OCI-LY7 (cell line): ENCODE data around the gene FITM1. TPM values are rescaled to one million over a fixed set of nuclear protein-coding genes. Genes with fewer than 3 reads are reported as not detected.
A peak's percentile ranks its signal among the peaks of the same experiment; 100 is the strongest.

Experiments
- BruUV-seq: library from RNA; stranded (reverse); fragments of 400-500 nt; replicated peaks from 2 replicates; lab custom pipeline; 2021; lab: Mats Ljungman, UMichigan
- CTCF ChIA-PET: fragments of 300-600 bp; sonication (Branson Sonifier 250); formaldehyde crosslinking; loops from one replicate; lab custom pipeline; 2022; ENCODE audit warnings: antibody characterized with exemption; ENCODE audit not compliant: unreplicated experiment; lab: Charles Lee
- POLR2A ChIA-PET: fragments of 300-600 bp; sonication (Branson Sonifier 250); formaldehyde crosslinking; loops from one replicate; lab custom pipeline; 2022; ENCODE audit warnings: antibody characterized with exemption; lab: Charles Lee
- DNase-seq: peaks from one replicate; pipeline ENCODE4 v3.0.0-alpha.2; 2015; ENCODE audit warnings: low spot score
- H2AFZ ChIP-seq: fragments of 200-600 bp; sonication (generic), shearing (Covaris generic); 2 replicates; pipeline ENCODE4 v1.6.1; 2014; ENCODE audit warnings: mild to moderate bottlenecking, antibody characterized with exemption, low read length, moderate library complexity
- H3K27ac ChIP-seq: fragments of 200-600 bp; sonication (generic); 2 replicates; pipeline ENCODE4 v1.5.1; 2014; ENCODE audit warnings: mixed run types, low read depth, mild to moderate bottlenecking, moderate library complexity, low read length, inconsistent platforms; ENCODE audit not compliant: poor library complexity, severe bottlenecking
- H3K36me3 ChIP-seq: fragments of 200-600 bp; sonication (generic); 2 replicates; pipeline ENCODE4 v1.6.1; 2014; ENCODE audit warnings: mild to moderate bottlenecking, antibody characterized with exemption, low read length, moderate library complexity, mixed read lengths; ENCODE audit not compliant: insufficient read depth
- H3K4me1 ChIP-seq: fragments of 200-600 bp; sonication (generic); 2 replicates; pipeline ENCODE4 v1.5.1; 2014; ENCODE audit warnings: mild to moderate bottlenecking, low read length; ENCODE audit not compliant: insufficient read depth, poor library complexity, severe bottlenecking
- H3K4me2 ChIP-seq: fragments of 200-600 bp; sonication (generic); 2 replicates; pipeline ENCODE4 v1.6.1; 2014; ENCODE audit warnings: mild to moderate bottlenecking, low read length
- H3K4me3 ChIP-seq: fragments of 200-600 bp; sonication (generic); 2 replicates; pipeline ENCODE4 v1.5.1; 2014; ENCODE audit warnings: mild to moderate bottlenecking, low read depth, low read length; ENCODE audit not compliant: poor library complexity, severe bottlenecking
- H3K79me2 ChIP-seq: fragments of 200-600 bp; sonication (generic); 2 replicates; pipeline ENCODE4 v1.6.1; 2016; ENCODE audit warnings: low read depth, mild to moderate bottlenecking, low read length, moderate library complexity, mixed read lengths; ENCODE audit not compliant: insufficient read depth
- H3K9me2 ChIP-seq: fragments of 200-600 bp; sonication (generic); 2 replicates; pipeline ENCODE4 v1.6.1; 2016; ENCODE audit warnings: mild to moderate bottlenecking, low read length, mixed read lengths; ENCODE audit not compliant: insufficient read depth
- H3K9me3 ChIP-seq: fragments of 200-600 bp; sonication (generic); 2 replicates; pipeline ENCODE4 v1.6.1; 2014; ENCODE audit warnings: mild to moderate bottlenecking, mixed run types, low read length, mixed read lengths
- H4K20me1 ChIP-seq: fragments of 200-600 bp; sonication (generic); 2 replicates; pipeline ENCODE4 v1.6.1; 2014; ENCODE audit warnings: mild to moderate bottlenecking, antibody characterized with exemption, low read length, moderate library complexity, mixed read lengths; ENCODE audit not compliant: insufficient read depth
- CTCF ChIP-seq: fragments of 200-600 bp; sonication (generic); conservative IDR thresholded peaks from 2 replicates; pipeline ENCODE4 v1.5.1; 2014; ENCODE audit warnings: mild to moderate bottlenecking, antibody characterized with exemption, low read length, moderate library complexity, mixed read lengths
- EZH2phosphoT487 ChIP-seq: fragments of 200-600 bp; sonication (generic); IDR thresholded peaks from 2 replicates; pipeline ENCODE4 v1.6.1; 2018; ENCODE audit warnings: low read depth, borderline replicate concordance, mild to moderate bottlenecking, mixed run types, antibody characterized with exemption, low read length, moderate library complexity, mixed read lengths
- intact Hi-C: fragments of 100-400 bp; cut with micrococcal nuclease; formaldehyde crosslinking; loops from one replicate; pipeline ENCODE4 v1.10.0; 2022; ENCODE audit not compliant: unreplicated experiment
- total RNA-seq, 2 experiments: library from RNA; depleted of rRNA in 1 of 2; stranded (reverse); fragments of >200 nt in 1 of 2; shearing (Covaris generic) in 1 of 2; gene quantifications; 2 replicates each; pipeline ENCODE4 v1.2.3, GENCODE V29; 2014 to 2022

The FITM1 gene
- total RNA-seq, 2 experiments from 2014 or later: 0.28 to 0.97 TPM

GRCh38 chr14:24094841-24095270, 35.6 kb upstream of the FITM1 start:
- POLR2A ChIA-PET: interaction anchor here (1.3 to 6.8 kb wide), 10 partner anchors 13 to 118 kb away, joined by 3 to 80 read pairs (median 11); partner anchors contain the start of genes CHMP4A, DCAF11, EMC9 and FITM1
- DNase-seq: peak; percentile 52
- BruUV-seq: no TSS peak

GRCh38 chr14:24095271-24096068, 35.0 kb upstream of the FITM1 start:
- TF ChIP-seq EZH2phosphoT487: no peak
- peak overlapping the region; percentile 47; the same call in 1 of the 2 replicates for H2AFZ ChIP-seq

More at GRCh38 chr14:24094841-24095270, 35.6 kb upstream of the FITM1 start:
- CTCF ChIA-PET: interaction anchor here (1.0 to 2.4 kb wide), 4 partner anchors 14 to 66 kb away, joined by 3 to 8 read pairs (median 4); partner anchors contain the start of gene IRF9
- Histone ChIP-seq H3K9me2 (no peaks in the 10 kb centered on the region), H4K20me1 (no peaks in the 10 kb centered on the region), H2AFZ (peak overlapping the region; percentile 47; the same call in 1 of the 2 replicates), H3K4me2 (peak overlapping the region; percentile 93), H3K36me3 (no peaks in the 10 kb centered on the region), H3K4me3 (peak overlapping the region; percentile 81), H3K79me2 (no peaks in the 10 kb centered on the region), H3K9me3 (no peaks in the 10 kb centered on the region), H3K27ac (peak overlapping the region; percentile 75), H3K4me1 (peaks cover 39% of the 10 kb centered on the region)
- no peak for TF ChIP-seq CTCF
- no peak for TF ChIP-seq EZH2phosphoT487
- intact Hi-C loops: loop anchor here (1.0 kb wide), 5 partner anchors 13 to 81 kb away; partner anchors contain the start of genes DCAF11, IRF9, NRL and PSME2

DNA sequence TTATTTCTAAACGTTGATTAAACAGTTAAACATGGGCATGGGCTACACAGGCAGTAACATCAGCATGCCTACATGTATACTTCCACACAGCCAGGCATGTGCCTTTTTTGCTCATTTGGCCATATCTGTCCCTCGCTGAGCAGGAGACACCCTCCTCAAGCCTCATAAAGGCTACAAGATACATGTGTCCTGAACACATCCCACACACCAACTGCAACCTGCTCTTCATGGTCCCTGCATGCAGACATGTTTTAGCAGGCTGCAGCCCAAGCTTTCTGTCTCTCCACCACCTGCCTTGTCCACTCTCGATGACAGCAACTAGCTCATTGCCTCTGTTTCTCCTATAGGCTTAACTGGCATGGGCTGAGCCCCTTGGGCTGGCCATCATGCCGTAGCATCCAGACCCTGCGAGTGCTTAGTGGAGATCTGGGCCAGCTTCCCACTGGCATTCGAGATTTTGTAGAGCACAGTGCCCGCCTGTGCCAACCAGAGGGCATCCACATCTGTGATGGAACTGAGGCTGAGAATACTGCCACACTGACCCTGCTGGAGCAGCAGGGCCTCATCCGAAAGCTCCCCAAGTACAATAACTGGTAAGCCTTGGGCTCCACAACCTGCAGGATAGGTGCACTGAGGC, 33.8 kb upstream of the FITM1 start:
- no peak overlapping the region for H3K4me2 ChIP-seq
- H3K36me3 ChIP-seq: no peaks in the 10 kb centered on the region
- H3K4me3 ChIP-seq: no peak overlapping the region
- no TSS peak for BruUV-seq
- ChIA-PET CTCF (interaction anchor here (0.6 kb wide), 1 partner anchor 12 kb away, joined by 3 read pairs; no protein-coding TSS in a partner anchor), POLR2A (interaction anchor here (0.6 to 6.8 kb wide), 6 partner anchors 11 to 586 kb away, joined by 3 to 80 read pairs (median 4); partner anchors contain the start of genes DCAF11 and NRL)
- intact Hi-C loops: no loop called here
- no peaks in the 10 kb centered on the region for H3K9me2 ChIP-seq
- H3K79me2 ChIP-seq: no peaks in the 10 kb centered on the region
- no peak for TF ChIP-seq CTCF
- no peak for TF ChIP-seq EZH2phosphoT487
- H2AFZ ChIP-seq: no peak overlapping the region
- no peaks in the 10 kb centered on the region for H3K9me3 ChIP-seq
- no peak overlapping the region for H3K27ac ChIP-seq
- peaks cover 28% of the 10 kb centered on the region for H3K4me1 ChIP-seq
- no peaks in the 10 kb centered on the region for H4K20me1 ChIP-seq
- no peak for DNase-seq

More at GRCh38 chr14:24095271-24096068, 35.0 kb upstream of the FITM1 start:
- CTCF ChIA-PET: interaction anchor here (1.0 to 1.9 kb wide), 3 partner anchors 15 to 66 kb away, joined by 3 to 5 read pairs (median 4); partner anchors contain the start of gene IRF9
- no peaks in the 10 kb centered on the region for H3K9me2 ChIP-seq
- no peaks in the 10 kb centered on the region for H3K36me3 ChIP-seq
- H3K27ac ChIP-seq: peak overlapping the region; percentile 75
- H4K20me1 ChIP-seq: no peaks in the 10 kb centered on the region
- no peaks in the 10 kb centered on the region for H3K79me2 ChIP-seq
- peaks cover 32% of the 10 kb centered on the region for H3K4me1 ChIP-seq
- peak overlapping the region; percentile 81 for H3K4me3 ChIP-seq
- BruUV-seq: no TSS peak
- peak overlapping the region; percentile 93 for H3K4me2 ChIP-seq
- intact Hi-C loops: no loop called here
- peak; percentile 66 for DNase-seq
- no peaks in the 10 kb centered on the region for H3K9me3 ChIP-seq
- POLR2A ChIA-PET: interaction anchor here (0.6 to 6.8 kb wide), 11 partner anchors 12 to 541 kb away, joined by 3 to 80 read pairs (median 6); partner anchors contain the start of genes DCAF11, EMC9, FITM1 and IRF9
